GM13977 (cell line): ENCODE data around the gene ADTRP.

Source experiments
- DNase-seq: peaks from one replicate; pipeline ENCODE4 v3.0.0; 2012; ENCODE audit warnings: low spot score
- in situ Hi-C: fragments of 300-500 bp; cut with MboI; formaldehyde crosslinking; loops from one replicate; pipeline ENCODE4 v1.12.0; 2022; ENCODE audit warnings: low sequenced_read_pairs, low pct_unique_long_range_greater_than_20kb, mixed read lengths, inconsistent platforms; ENCODE audit not compliant: unreplicated experiment
- TF ChIP-seq, protein P1 (sequence below): IDR thresholded peaks from 2 replicates; pipeline ENCODE4 v1.5.1; 2012; ENCODE audit warnings: mild to moderate bottlenecking, control low read depth; ENCODE audit not compliant: insufficient read depth; ENCODE audit errors: extremely low read depth, missing control alignments

ADTRP gene

DNA sequence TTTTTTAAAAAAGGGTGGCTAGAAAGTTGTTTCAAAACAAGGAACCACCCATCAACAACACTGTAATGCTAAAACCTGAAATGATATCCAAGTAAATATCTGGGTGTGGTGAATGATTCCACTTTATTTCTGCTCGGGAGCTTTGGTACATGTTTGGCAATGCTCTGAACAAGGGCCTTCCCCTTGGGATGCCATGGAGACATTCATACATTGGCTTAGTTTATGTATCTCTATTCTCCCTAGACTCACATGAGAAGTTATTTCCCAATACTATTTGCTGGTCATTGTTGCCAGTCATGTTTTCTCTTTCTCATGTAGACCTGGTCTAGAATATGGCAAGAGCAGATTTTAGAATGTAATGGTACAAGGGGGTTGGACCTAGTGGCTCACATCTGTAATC is 22.9 kb downstream of the ADTRP start:
- no peak for DNase-seq
- in situ Hi-C loops: no loop called here

DNA sequence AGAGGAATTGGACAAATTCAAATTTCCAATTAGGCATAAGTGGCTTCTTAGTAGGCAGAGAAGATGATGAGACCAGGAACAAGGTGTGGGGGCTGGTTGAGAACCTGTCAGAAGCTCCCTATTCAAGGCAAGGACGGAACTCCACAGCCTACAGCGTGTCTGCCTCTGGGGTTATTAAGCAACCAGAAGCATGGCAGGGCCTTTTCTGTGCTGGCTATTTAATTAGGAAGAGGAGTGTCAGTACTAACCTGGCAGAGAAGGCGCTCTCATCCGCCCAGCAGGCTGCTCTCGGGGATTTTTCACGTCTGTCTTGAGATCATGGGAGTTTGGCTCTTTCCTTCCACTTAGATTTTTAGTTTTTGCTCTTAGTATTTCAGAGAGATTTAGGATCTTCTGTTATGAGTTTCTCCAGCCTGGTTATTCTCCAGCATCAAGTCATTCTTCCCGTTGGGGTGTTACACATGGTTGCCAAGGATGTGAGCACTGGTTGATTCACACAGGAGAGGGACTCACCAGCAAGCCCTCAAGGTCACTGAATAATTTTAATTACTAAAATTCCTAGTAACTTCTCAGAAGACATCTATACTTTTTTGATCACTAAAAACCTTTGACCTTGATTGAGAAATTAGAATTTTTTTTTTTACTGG is 23.9 kb downstream of the ADTRP start:
- DNase-seq: no peak
- TF ChIP-seq, protein P1, sequence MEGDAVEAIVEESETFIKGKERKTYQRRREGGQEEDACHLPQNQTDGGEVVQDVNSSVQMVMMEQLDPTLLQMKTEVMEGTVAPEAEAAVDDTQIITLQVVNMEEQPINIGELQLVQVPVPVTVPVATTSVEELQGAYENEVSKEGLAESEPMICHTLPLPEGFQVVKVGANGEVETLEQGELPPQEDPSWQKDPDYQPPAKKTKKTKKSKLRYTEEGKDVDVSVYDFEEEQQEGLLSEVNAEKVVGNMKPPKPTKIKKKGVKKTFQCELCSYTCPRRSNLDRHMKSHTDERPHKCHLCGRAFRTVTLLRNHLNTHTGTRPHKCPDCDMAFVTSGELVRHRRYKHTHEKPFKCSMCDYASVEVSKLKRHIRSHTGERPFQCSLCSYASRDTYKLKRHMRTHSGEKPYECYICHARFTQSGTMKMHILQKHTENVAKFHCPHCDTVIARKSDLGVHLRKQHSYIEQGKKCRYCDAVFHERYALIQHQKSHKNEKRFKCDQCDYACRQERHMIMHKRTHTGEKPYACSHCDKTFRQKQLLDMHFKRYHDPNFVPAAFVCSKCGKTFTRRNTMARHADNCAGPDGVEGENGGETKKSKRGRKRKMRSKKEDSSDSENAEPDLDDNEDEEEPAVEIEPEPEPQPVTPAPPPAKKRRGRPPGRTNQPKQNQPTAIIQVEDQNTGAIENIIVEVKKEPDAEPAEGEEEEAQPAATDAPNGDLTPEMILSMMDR: no peak
- in situ Hi-C loops: no loop called here

More for the DNA sequence above, 22.9 kb downstream of the ADTRP start:
- TF ChIP-seq, protein P1: no peak

DNA sequence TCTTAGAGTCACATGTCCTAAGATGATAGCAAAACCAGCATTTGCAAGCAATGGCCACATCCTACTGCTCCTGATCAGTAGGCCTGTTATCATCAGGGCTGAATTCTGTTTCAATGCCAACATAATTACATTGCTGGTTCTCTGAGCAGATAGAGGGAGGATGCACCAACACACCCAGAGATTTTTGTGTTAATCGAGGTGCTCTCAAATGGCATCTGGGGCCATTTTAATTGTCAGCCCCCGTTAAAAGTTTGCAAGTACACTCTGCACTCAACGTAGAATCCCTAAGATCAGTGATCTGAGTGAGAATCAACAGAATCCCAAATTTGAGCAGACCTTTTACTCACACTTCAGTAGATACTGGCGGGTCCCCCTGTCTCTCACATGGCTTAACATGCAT is 24.8 kb downstream of the ADTRP start:
- in situ Hi-C loops: no loop called here
- no peak for DNase-seq
- TF ChIP-seq, protein P1: no peak

DNA sequence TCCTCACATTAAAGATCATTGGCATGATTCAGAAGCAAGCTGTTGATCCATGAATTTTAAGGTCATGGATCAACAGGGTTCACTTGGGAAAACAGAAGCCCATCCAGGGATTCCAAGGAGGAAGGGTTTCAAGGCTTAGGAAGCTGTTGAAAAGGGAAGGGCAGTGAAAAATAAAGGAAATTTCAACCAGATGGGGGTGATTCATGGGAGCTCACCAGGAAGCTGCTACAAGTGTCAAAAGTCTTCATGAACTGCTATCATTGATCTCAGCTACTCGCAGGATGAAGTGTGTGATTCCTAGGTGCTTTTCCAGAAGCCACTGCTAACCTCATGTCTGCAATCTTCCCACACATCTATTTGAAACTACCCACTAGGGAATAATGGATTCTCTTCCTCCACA is 26.2 kb downstream of the ADTRP start:
- DNase-seq: no peak
- in situ Hi-C loops: no loop called here
- TF ChIP-seq, protein P1: no peak

DNA sequence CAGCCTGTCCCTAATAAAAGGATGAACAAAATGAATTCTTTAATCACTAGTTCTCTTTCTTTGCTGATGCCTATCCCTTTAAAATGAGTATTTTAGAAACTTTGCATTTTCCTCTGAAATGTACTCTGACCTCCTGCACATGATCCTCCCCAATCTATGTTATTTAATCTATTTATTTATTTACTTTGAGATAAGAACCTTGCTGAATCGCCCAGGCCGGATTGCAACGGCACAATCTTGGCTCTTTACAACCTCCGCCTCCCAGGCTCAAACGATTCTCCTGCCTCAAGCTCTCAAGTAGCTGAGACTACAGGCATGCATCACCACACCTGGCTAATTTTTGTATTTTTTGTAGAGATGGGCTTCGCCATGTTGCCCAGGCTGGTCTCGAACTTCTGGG is 27.9 kb downstream of the ADTRP start:
- TF ChIP-seq, protein P1: no peak
- DNase-seq: no peak
- in situ Hi-C loops: no loop called here

DNA sequence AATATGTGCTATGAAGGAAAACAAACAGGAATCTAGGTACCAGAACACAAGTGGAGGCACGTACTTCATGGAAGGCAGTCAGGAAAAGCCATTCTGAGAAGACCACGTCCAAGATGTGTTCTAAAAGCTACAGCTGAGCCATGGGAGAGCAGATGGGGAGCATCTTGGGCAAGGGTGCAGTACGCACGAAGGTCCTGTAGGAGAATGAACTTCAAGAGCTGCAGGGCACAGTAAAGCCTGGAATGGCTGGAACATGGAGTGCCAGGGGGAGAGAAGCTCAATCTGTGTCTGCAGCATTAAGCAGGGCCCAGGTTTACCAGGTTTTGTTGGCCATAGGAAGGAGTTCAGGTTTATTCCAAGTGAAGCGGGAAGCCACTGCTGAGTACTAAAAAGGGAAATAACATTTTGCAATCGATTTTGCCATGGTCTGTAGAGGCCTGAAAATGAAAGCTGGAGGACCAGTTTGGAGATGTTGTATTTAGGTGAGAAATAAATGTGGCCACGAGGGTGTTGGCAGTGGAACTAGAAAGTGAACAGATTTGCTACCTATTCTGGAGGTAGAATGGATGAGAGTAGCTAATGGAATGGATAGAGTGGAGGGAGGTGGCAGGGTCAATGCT is 29.9 kb downstream of the ADTRP start:
- TF ChIP-seq, protein P1: no peak
- DNase-seq: no peak
- in situ Hi-C loops: no loop called here

DNA sequence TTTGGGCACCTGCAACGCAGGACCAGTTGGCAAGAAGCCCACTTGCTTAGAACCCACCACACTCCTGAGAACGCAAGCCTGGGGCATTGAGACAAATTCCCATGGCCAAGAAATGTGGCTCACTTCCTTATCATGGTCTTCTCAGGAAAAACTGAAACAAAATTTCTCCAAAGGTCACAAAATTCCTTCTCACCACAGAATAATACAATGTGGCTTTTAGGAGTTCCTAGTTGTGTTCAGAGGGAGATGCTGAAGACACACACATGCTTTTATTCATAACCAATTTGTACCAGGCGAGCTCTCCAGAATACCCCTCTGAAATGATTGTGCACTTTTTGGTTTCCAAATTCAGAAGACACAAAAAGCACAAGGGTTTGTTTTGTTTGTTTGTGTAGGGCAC is 31.6 kb downstream of the ADTRP start:
- TF ChIP-seq, protein P1: no peak
- DNase-seq: no peak
- in situ Hi-C loops: no loop called here
